Neuron (in vitro differentiated cells): ENCODE measurements around the gene FN1.
"Not testable (repeated sequence)": the region's sequence is repeated elsewhere in the genome, so short reads cannot be mapped to it uniquely, and the experiment has no call there.

Experiments
- H2AFZ ChIP-seq: one replicate; pipeline ENCODE4 v1.6.1; 2013; ENCODE audit warnings: low read depth, mild to moderate bottlenecking, inconsistent platforms, low read length, moderate library complexity
- H3K27me3 ChIP-seq: one replicate; pipeline ENCODE4 v1.6.1; 2013; ENCODE audit warnings: low read length; ENCODE audit not compliant: insufficient read depth
- H3K36me3 ChIP-seq: one replicate; pipeline ENCODE4 v1.6.1; 2013; ENCODE audit warnings: low read length; ENCODE audit not compliant: insufficient read depth
- H3K4me1 ChIP-seq: one replicate; pipeline ENCODE4 v1.6.1; 2013; ENCODE audit warnings: low read length; ENCODE audit not compliant: insufficient read depth
- H3K4me3 ChIP-seq: 2 replicates; pipeline ENCODE4 v1.5.1; 2013; ENCODE audit warnings: mild to moderate bottlenecking, low read length, moderate library complexity
- H3K9me3 ChIP-seq: one replicate; pipeline ENCODE4 v1.6.1; 2013; ENCODE audit warnings: low read length

The FN1 gene

DNA sequence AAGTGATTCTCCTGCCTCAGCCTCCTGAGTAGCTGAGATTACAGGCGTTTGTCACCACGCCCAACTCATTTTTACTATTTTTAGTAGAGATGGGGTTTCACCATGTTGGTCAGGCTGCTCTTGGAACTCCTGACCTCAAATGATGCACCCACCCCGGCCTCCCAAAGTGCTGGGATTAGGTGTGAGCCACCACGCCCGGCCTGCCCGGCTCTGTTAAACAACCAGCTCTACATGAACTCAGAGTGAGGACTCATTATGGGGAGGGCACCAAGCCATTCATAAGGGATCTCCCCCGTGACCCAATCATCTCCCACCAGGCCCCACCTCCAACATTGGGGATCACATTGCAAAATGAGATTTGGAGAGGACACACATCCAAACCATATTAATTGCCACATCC lies 115.2 kb downstream of the FN1 start:
- Histone ChIP-seq H3K36me3 (peaks cover 2% of the 10 kb centered on the region), H3K9me3 (no peaks in the 10 kb centered on the region), H3K27me3 (no peaks in the 10 kb centered on the region), H3K4me1 (no peaks in the 10 kb centered on the region), H3K4me3 (no peak overlapping the region), H2AFZ (no peak overlapping the region)

DNA sequence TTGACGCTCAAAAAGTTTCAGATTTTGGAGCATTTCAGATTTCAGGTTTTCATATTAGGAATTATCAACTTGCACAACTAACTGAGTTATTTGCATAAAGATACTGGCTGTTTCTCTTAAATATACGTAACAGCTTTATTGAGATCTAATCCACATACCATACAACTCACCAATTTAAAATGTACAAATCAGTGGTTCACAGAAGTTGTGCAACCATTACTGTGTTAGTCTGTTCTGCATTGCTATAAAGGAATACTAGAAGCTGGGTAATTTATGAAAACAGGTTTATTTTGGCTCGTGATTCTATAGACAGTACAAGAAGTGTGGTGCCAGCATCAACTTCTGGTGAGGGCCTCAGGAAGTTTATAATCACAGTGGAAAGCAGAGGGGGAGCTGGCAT lies 115.8 kb downstream of the FN1 start:
- H3K4me3 ChIP-seq = no peak overlapping the region
- no peaks in the 10 kb centered on the region for H3K4me1 ChIP-seq
- H3K9me3 ChIP-seq = no peaks in the 10 kb centered on the region
- no peak overlapping the region for H2AFZ ChIP-seq
- H3K36me3 ChIP-seq = peaks cover 2% of the 10 kb centered on the region
- no peaks in the 10 kb centered on the region for H3K27me3 ChIP-seq

DNA sequence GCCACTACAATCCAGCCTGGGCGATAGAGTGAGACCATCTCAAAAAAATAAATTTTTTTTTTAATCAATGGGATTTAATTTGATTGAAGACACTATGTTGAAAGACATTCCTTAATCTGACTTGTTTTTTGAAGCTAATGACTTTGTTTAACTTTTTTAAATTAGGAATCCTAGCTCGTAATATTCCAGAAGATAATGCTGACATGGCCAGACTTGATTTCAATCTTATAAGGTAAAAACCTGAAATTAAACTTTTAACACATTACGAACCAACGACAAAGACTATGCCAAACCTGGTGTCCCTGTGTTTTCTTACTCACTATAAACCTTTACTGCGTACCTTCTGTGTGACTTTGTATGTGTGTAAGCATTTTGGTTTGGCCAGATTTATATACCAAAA lies 116.4 kb downstream of the FN1 start:
- Histone ChIP-seq H3K36me3 (peaks cover 2% of the 10 kb centered on the region), H3K4me1 (no peaks in the 10 kb centered on the region), H3K27me3 (no peaks in the 10 kb centered on the region), H3K9me3 (no peaks in the 10 kb centered on the region), H3K4me3 (no peak overlapping the region), H2AFZ (no peak overlapping the region)

DNA sequence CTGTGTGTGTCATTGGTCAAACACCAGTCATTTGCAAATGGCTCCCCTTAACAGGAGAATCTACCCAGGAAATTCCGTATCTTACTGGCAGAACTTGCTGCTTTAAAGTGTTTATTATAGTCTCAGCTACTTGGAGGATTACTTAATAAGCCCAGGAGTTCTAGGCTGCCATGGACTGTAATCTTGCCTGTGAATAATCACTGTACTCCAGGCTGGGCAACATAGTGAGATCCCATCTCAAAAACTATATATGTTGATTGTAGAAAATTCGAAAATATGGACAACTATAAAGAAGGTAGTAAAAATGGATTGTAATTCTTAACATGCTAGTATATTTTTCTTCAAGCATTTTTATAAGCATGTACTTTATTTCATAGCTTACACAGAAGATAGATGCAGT lies 119.5 kb downstream of the FN1 start:
- peaks cover under 1% of the 10 kb centered on the region for H3K36me3 ChIP-seq

DNA sequence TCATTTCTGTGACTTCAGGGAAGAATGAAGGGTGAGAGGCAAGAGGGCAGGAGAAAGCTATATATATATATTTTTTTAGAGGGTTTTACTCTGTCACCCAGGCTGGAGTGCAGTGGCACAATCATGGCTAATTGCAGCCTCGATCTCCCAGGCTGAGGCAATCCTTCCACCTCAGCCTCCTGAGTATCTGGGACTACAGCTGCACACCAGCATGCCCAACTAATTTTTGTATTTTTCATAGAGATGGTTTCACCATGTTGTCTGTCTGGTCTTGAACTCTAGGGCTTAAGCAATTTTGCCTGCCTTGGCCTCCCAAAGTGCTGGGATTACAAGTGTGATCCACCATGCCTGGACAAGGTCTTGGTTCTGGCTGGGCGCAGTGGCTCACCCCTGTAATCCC lies 120.6 kb downstream of the FN1 start:
- H3K27me3 ChIP-seq = no peaks in the 10 kb centered on the region
- no peaks in the 10 kb centered on the region for H3K9me3 ChIP-seq
- no peaks in the 10 kb centered on the region for H3K4me1 ChIP-seq
- no peak overlapping the region for H3K4me3 ChIP-seq
- no peaks in the 10 kb centered on the region for H3K36me3 ChIP-seq
- no peak overlapping the region for H2AFZ ChIP-seq

More for the DNA sequence above, 119.5 kb downstream of the FN1 start:
- H3K27me3 ChIP-seq = no peaks in the 10 kb centered on the region
- no peaks in the 10 kb centered on the region for H3K9me3 ChIP-seq
- no peak overlapping the region for H2AFZ ChIP-seq
- no peak overlapping the region for H3K4me3 ChIP-seq
- H3K4me1 ChIP-seq = no peaks in the 10 kb centered on the region

DNA sequence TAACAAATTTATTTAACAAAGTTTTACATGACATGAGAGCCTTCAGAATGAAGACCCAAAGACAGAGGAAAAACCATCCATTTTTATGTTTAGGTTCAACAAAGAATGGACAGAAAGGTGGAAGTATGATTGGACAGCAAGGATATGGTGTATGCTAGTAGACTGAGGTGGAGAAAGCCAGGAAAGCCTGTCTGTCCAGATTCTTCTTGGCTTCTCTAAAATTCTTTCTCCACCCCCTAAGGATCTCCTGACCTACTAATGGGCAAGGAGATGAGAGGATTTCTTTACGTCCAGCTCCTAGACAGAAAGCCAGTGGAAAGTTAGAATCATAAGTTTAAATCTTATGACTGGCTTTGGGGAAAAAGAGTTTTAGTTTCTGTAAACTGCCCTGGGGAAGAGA lies 121.0 kb downstream of the FN1 start:
- Histone ChIP-seq H3K4me3 (no peak overlapping the region), H3K27me3 (no peaks in the 10 kb centered on the region), H3K36me3 (no peaks in the 10 kb centered on the region), H3K9me3 (no peaks in the 10 kb centered on the region), H3K4me1 (no peaks in the 10 kb centered on the region), H2AFZ (no peak overlapping the region)

DNA sequence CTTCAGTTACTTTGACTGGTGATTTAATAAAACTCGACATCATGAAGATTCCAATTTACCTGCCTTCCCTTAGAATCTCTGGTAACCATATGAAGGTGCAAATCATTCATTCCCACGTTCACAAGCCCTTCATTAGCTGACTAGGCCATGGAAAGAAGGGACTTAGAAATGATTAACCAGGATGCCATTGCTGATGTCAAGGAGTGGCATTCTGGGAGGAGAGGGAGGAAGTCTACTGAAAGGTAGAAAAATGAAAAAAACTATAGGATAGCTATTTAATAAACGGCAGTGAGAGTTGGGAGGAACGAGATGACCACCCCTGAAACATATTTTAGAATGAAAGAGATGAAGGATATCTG lies 122.6 kb downstream of the FN1 start:
- Histone ChIP-seq H3K27me3 (no peaks in the 10 kb centered on the region), H3K4me3 (no peak overlapping the region), H3K4me1 (no peaks in the 10 kb centered on the region), H2AFZ (no peak overlapping the region), H3K9me3 (no peaks in the 10 kb centered on the region), H3K36me3 (no peaks in the 10 kb centered on the region)

DNA sequence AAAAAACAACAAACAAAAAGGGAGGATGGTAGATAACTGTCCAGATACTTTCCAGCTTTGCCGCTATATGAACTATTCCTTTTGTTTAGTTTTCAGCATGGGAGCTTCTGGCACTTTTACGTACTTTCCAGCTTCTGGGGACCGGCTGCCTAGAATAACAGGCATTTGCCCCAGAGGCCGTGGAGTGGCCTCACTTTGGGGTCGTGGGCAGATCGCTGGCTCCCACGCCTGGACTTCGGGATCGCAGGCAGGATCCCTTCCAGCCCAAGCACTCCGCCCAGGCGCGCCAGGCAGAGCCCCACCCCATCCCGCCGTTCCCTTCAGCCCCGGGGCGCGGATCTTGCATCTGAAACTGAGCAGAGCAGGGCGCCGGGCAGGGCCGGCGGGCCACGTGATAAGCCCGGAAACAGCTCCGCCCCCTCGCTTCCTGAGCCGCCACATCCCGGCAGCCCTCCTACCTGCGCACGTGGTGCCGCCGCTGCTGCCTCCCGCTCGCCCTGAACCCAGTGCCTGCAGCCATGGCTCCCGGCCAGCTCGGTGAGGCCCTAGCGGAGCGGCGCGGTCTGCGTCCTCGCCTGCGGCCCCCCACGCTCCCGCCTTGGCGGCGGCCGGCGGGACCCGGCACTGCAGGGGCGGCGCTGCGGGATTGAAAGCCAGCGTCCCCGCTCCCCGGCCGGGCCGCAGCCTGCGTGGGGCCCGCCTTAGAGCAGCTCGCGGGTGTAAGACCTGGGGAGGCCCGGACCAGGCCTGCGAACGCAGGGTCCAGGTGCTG lies 124.1 kb downstream of the FN1 start, which contains the start of gene ATIC:
Gene ATIC, plus strand, starts transcription at position 435 of the 772 bp plus-strand sequence. Its CDS starts 84 bp downstream, at position 519.
- no peaks in the 10 kb centered on the region for H3K9me3 ChIP-seq
- H3K36me3 ChIP-seq = no peaks in the 10 kb centered on the region

DNA sequence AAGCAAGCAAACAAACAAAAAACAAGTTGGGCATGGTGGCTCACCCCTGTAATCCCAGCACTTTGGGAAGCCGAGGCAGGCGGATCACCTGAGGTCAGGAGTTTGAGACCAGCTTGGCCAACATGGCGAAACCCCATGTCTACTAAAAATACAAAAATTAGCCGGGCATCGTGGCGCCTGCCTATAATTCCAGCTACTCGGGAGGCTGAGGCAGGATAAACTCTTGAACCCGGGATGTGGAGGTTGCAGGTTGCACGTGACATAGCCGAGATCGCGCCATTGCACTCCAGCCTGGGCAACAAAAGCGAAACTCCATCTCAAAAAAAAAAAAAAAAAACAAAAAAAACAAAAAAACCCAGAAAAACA lies 124.6 kb downstream of the FN1 start:
- Histone ChIP-seq H3K4me3 (peak overlapping the region; percentile 37), H2AFZ (peak overlapping the region; percentile 84)
- H3K4me1 ChIP-seq, H3K27me3 ChIP-seq, H3K9me3 ChIP-seq, H3K36me3 ChIP-seq: not testable (repeated sequence)

More for the DNA sequence above, 124.1 kb downstream of the FN1 start, which contains the start of gene ATIC:
- Histone ChIP-seq H2AFZ (peak within 1 kb of the TSS; percentile 84), H3K4me1 (no peaks in the 10 kb centered on the region), H3K4me3 (peak within 1 kb of the TSS; percentile 37), H3K27me3 (no peaks in the 10 kb centered on the region)
